MM.1S (cell line): ENCODE results near the gene EFCAB6.

Experiments used
- CTCF ChIP-seq: fragments of 300-600 bp; sonication (generic); IDR thresholded peaks from 2 replicates; pipeline ENCODE4 v1.5.1; 2016; ENCODE audit warnings: antibody characterized with exemption, low read length, mixed read lengths
- EZH2 ChIP-seq: fragments of 300-600 bp; sonication (generic); optimal IDR thresholded peaks from 2 replicates; pipeline ENCODE3; 2017; ENCODE audit warnings: low read depth, mild to moderate bottlenecking, antibody characterized with exemption, low read length, mixed read lengths
- EZH2phosphoT487 ChIP-seq: fragments of 300-600 bp; sonication (generic); IDR thresholded peaks from 2 replicates; pipeline ENCODE4 v1.6.1; 2018; ENCODE audit warnings: antibody characterized with exemption, low read length

DNA sequence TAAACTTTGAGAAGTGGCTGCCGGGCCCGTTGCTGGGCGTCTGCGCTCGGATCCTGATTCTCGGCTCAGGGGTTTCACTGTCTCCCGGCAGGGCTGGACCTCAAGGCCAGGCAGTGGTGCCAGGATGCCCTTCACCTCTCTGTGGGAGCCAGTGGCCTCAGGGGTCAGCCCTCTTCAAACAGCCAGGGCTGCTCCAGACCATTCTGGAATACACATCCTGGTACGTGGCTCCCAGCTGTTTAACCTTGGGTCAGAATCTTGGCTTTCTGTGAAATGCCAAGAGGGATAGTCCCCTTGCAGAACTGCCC, 329.8 kb downstream of the EFCAB6 start:
- TF ChIP-seq CTCF, result no peak
- no peak for TF ChIP-seq EZH2
- TF ChIP-seq EZH2phosphoT487, result no peak
